B cell (primary cell): ENCODE measurements around the gene EMC6. TPM values are rescaled to one million over a fixed set of nuclear protein-coding genes. Genes with fewer than 3 reads are reported as not detected.

Experiments used
- ATAC-seq: fragments of 200-7000 bp; cut with Tn5 transposase; one replicate; pipeline ENCODE4 v1.10.0; 2021; ENCODE audit warnings: low read depth, mild to moderate bottlenecking, moderate number of reproducible peaks, moderate library complexity
- CTCF ChIA-PET: fragments of 350-600 bp; sonication (Branson Sonifier 250); formaldehyde crosslinking; loops from one replicate; lab custom pipeline; 2021; ENCODE audit warnings: antibody characterized with exemption, inconsistent platforms; lab: Charles Lee
- POLR2A ChIA-PET: fragments of 350-600 bp; sonication (Branson Sonifier 250); formaldehyde crosslinking; loops from one replicate; lab custom pipeline; 2021; ENCODE audit warnings: antibody characterized with exemption; lab: Charles Lee
- DNase-seq: peaks from one replicate; pipeline ENCODE4 v3.0.0; 2013
- H2AFZ ChIP-seq: 2 replicates; pipeline ENCODE4 v1.6.1; 2012; ENCODE audit warnings: mild to moderate bottlenecking, low read depth, low read length; ENCODE audit not compliant: insufficient read depth, poor library complexity, severe bottlenecking
- H3K27ac ChIP-seq, 2 donors: 1 replicate in 1 of 2; 2 replicates in 1 of 2; pipeline ENCODE4 v1.5.1; 2012 to 2013; ENCODE audit warnings: low read length in 2 of 2, mild to moderate bottlenecking in 2 of 2, moderate library complexity in 1 of 2
- H3K27me3 ChIP-seq, 4 experiments: fragments of 200-600 bp in 1 of 4; sonication (generic) in 1 of 4; replicated peaks in 1 of 4; 1 replicate in 2 of 4; 2 replicates in 2 of 4; pipeline versions ENCODE4 v1.6.1 to v1.7.0; 2013 to 2016; ENCODE audit warnings: low read length in 3 of 4, mild to moderate bottlenecking in 2 of 4, mixed read lengths in 1 of 4, moderate library complexity in 1 of 4; ENCODE audit not compliant: insufficient read depth in 4 of 4, control insufficient read depth in 3 of 4; ENCODE audit errors: control extremely low read depth in 1 of 4
- H3K36me3 ChIP-seq, 2 experiments: replicated peaks in 1 of 2; 1 replicate in 1 of 2; 2 replicates in 1 of 2; pipeline versions ENCODE4 v1.6.1 to v1.7.1; 2013; ENCODE audit warnings: low read length in 1 of 2; ENCODE audit not compliant: insufficient read depth in 2 of 2, control insufficient read depth in 1 of 2; ENCODE audit errors: control extremely low read depth in 1 of 2, extremely low read depth in 1 of 2
- H3K4me1 ChIP-seq, 2 donors: fragments of 200-600 bp in 1 of 2; sonication (generic) in 1 of 2; 1 replicate in 1 of 2; 2 replicates in 1 of 2; pipeline versions ENCODE4 v1.5.1 to v1.6.1; 2013 to 2017; ENCODE audit warnings: low read length in 2 of 2; ENCODE audit not compliant: control insufficient read depth in 2 of 2, insufficient read depth in 2 of 2
- H3K4me2 ChIP-seq: replicated peaks from 2 replicates; pipeline ENCODE3; 2012; ENCODE audit warnings: mild to moderate bottlenecking, low read depth, low read length; ENCODE audit not compliant: poor library complexity, severe bottlenecking
- H3K4me3 ChIP-seq, 5 experiments: fragments of 200-600 bp in 1 of 5; sonication (generic) in 1 of 5; 1 replicate in 3 of 5; 2 replicates in 2 of 5; pipeline versions ENCODE4 v1.5.1 to v1.7.0; 2011 to 2016; ENCODE audit warnings: low read length in 4 of 5, mild to moderate bottlenecking in 4 of 5, low read depth in 2 of 5, control low read depth in 1 of 5, moderate library complexity in 1 of 5; ENCODE audit not compliant: insufficient read depth in 1 of 5; ENCODE audit errors: control extremely low read depth in 1 of 5, extremely low read depth in 1 of 5
- H3K79me2 ChIP-seq: fragments of 200-600 bp; sonication (generic); one replicate; pipeline ENCODE4 v1.6.0; 2016; ENCODE audit warnings: low read length; ENCODE audit not compliant: control insufficient read depth, insufficient read depth
- H3K9ac ChIP-seq: fragments of 200-600 bp; sonication (generic); 2 replicates; pipeline ENCODE4 v1.6.1; 2017; ENCODE audit warnings: mild to moderate bottlenecking, low read length, moderate library complexity
- H3K9me3 ChIP-seq, 3 donors: one replicate each; pipeline versions ENCODE4 v1.6.1 to v1.7.1; 2013; ENCODE audit warnings: low read length in 2 of 3; ENCODE audit not compliant: control insufficient read depth in 2 of 3, insufficient read depth in 1 of 3; ENCODE audit errors: control extremely low read depth in 1 of 3
- H4K20me1 ChIP-seq: 2 replicates; pipeline ENCODE4 v1.6.0; 2012; ENCODE audit warnings: mild to moderate bottlenecking, low read length; ENCODE audit not compliant: insufficient read depth, control insufficient read depth, poor library complexity, severe bottlenecking
- H3K27ac Mint-ChIP-seq: one replicate; pipeline ENCODE4 v1.8.0; 2021; ENCODE audit warnings: mixed read lengths
- H3K27me3 Mint-ChIP-seq: one replicate; pipeline ENCODE4 v1.8.0; 2021; ENCODE audit warnings: mixed read lengths
- H3K4me1 Mint-ChIP-seq: one replicate; pipeline ENCODE4 v1.8.0; 2021; ENCODE audit warnings: mixed read lengths
- H3K4me3 Mint-ChIP-seq: one replicate; pipeline ENCODE4 v1.8.0; 2021; ENCODE audit warnings: mixed read lengths
- H3K9me3 Mint-ChIP-seq: one replicate; pipeline ENCODE4 v1.8.0; 2022; ENCODE audit warnings: mixed read lengths; ENCODE audit not compliant: insufficient read depth
- EZH2 ChIP-seq: IDR thresholded peaks from 2 replicates; pipeline ENCODE4 v1.6.1; 2012; ENCODE audit warnings: borderline replicate concordance, low read depth, mild to moderate bottlenecking, moderate library complexity, low read length; ENCODE audit not compliant: insufficient read depth, poor library complexity, severe bottlenecking
- WGBS: methylation state at CpG from one replicate; pipeline ENCODE4 v1.1.5; 2013; ENCODE audit warnings: missing lambda C conversion rate; ENCODE audit not compliant: insufficient coverage; 5-methylcytosine and 5-hydroxymethylcytosine counted together
- intact Hi-C: fragments of 100-400 bp; cut with micrococcal nuclease; formaldehyde crosslinking; loops from one replicate; pipeline ENCODE4 v1.10.0; 2022
- polyA plus RNA-seq: library from polyadenylated mRNA; depleted of rRNA; stranded (reverse); fragments of >200 nt; gene quantifications from 2 replicates; pipeline ENCODE4 v1.2.3, GENCODE V29; 2012
- total RNA-seq, 2 donors: library from RNA; stranded (reverse); fragments of 120-200 nt in 1 of 2; gene quantifications; 1 replicate in 1 of 2; 2 replicates in 1 of 2; pipeline versions ENCODE4 v1.2.3 to v1.2.4, GENCODE V29; 2013 to 2022
- TF ChIP-seq, protein P1 (sequence below): fragments of 200-600 bp; IDR thresholded peaks from one replicate; pipeline ENCODE4 v1.8.0; 2022; ENCODE audit warnings: antibody characterized with exemption, mild to moderate bottlenecking

EMC6 gene
- total and polyA plus RNA-seq, 2 donors (not counting 1 experiment from before 2014, with no cell fraction given), result 21.1 to 23.4 TPM

GRCh38 chr17:3690094-3690715 is 21.6 kb downstream of the EMC6 start:
- 91% methylated on average over 17 of the region's 22 CpGs for WGBS
- DNase-seq, result no peak
- CTCF ChIA-PET, result interaction anchor here (5.0 kb wide), 1 partner anchor 43 kb away, joined by 27 read pairs; no protein-coding TSS in a partner anchor
- TF ChIP-seq EZH2, result no peak
- TF ChIP-seq, protein P1, sequence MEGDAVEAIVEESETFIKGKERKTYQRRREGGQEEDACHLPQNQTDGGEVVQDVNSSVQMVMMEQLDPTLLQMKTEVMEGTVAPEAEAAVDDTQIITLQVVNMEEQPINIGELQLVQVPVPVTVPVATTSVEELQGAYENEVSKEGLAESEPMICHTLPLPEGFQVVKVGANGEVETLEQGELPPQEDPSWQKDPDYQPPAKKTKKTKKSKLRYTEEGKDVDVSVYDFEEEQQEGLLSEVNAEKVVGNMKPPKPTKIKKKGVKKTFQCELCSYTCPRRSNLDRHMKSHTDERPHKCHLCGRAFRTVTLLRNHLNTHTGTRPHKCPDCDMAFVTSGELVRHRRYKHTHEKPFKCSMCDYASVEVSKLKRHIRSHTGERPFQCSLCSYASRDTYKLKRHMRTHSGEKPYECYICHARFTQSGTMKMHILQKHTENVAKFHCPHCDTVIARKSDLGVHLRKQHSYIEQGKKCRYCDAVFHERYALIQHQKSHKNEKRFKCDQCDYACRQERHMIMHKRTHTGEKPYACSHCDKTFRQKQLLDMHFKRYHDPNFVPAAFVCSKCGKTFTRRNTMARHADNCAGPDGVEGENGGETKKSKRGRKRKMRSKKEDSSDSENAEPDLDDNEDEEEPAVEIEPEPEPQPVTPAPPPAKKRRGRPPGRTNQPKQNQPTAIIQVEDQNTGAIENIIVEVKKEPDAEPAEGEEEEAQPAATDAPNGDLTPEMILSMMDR, result no peak
- H2AFZ ChIP-seq, result no peak overlapping the region
- H4K20me1 ChIP-seq, result peaks cover 53% of the 10 kb centered on the region
- no peaks in the 10 kb centered on the region for H3K9me3 ChIP-seq
- H3K4me2 ChIP-seq, result peak overlapping the region; percentile 80
- H3K4me3 Mint-ChIP-seq, result peak overlapping the region; percentile 78
- intact Hi-C loops, result loop anchor here (5.0 kb wide), 2 partner anchors 222 to 277 kb away; no protein-coding TSS in a partner anchor
- no peaks in the 10 kb centered on the region for H3K27me3 ChIP-seq
- H3K4me3 ChIP-seq, result peak overlapping the region in 1 of 5 experiments; percentile 47
- POLR2A ChIA-PET, result interaction anchor here (2.0 kb wide), 1 partner anchor 21 kb away, joined by 8 read pairs; no protein-coding TSS in a partner anchor
- H3K27ac ChIP-seq, result peak overlapping the region in 1 of 2 donors; percentile 35
- peaks cover 55 to 66% of the 10 kb centered on the region in 2 donors for H3K4me1 ChIP-seq
- H3K36me3 ChIP-seq, result peaks cover 0 to 47% of the 10 kb centered on the region in 2 experiments
- H3K9ac ChIP-seq, result peak overlapping the region; percentile 53
- no peaks in the 10 kb centered on the region for H3K27me3 Mint-ChIP-seq
- no peak for ATAC-seq
- peak overlapping the region; percentile 94 for H3K27ac Mint-ChIP-seq
- no peaks in the 10 kb centered on the region for H3K9me3 Mint-ChIP-seq
- peaks cover 61% of the 10 kb centered on the region for H3K4me1 Mint-ChIP-seq
- H3K79me2 ChIP-seq, result peaks cover 69% of the 10 kb centered on the region

GRCh38 chr17:3691617-3692067 is 23.0 kb downstream of the EMC6 start:
- H3K4me1 Mint-ChIP-seq, result peaks cover 63% of the 10 kb centered on the region

More at GRCh38 chr17:3691617-3692067, 23.0 kb downstream of the EMC6 start:
- peaks cover 78% of the 10 kb centered on the region for H3K79me2 ChIP-seq
- TF ChIP-seq EZH2, result no peak
- TF ChIP-seq, protein P1, result no peak
- Mint-ChIP-seq H3K27ac (peak overlapping the region; percentile 94), H3K9me3 (no peaks in the 10 kb centered on the region), H3K27me3 (no peaks in the 10 kb centered on the region), H3K4me3 (peak overlapping the region; percentile 78)
- no peak overlapping the region for H2AFZ ChIP-seq
- no peaks in the 10 kb centered on the region for H3K27me3 ChIP-seq
- ATAC-seq (no peak), DNase-seq (no peak)
- POLR2A ChIA-PET, result interaction anchor here (0.6 to 2.0 kb wide), 6 partner anchors 19 to 79 kb away, joined by 3 to 16 read pairs (median 4); partner anchors contain the start of gene HASPIN
- H3K36me3 ChIP-seq, result peaks cover 0 to 46% of the 10 kb centered on the region in 2 experiments
- peaks cover 57% of the 10 kb centered on the region for H4K20me1 ChIP-seq
- peak overlapping the region; percentile 35 to 57 for H3K27ac ChIP-seq
- H3K9ac ChIP-seq, result peak overlapping the region; percentile 53
- no peaks in the 10 kb centered on the region for H3K9me3 ChIP-seq
- CTCF ChIA-PET, result interaction anchor here (0.6 to 5.0 kb wide), 15 partner anchors 9 to 642 kb away, joined by 3 to 38 read pairs (median 4); no protein-coding TSS in a partner anchor
- intact Hi-C loops, result loop anchor here (5.0 kb wide), 2 partner anchors 221 to 276 kb away; no protein-coding TSS in a partner anchor
- 88% methylated on average over 9 of the region's 16 CpGs for WGBS
- peak overlapping the region; percentile 80 for H3K4me2 ChIP-seq
- peaks cover 53 to 68% of the 10 kb centered on the region in 2 donors for H3K4me1 ChIP-seq
- H3K4me3 ChIP-seq, result peak overlapping the region in 3 of 5 experiments; percentile 7 to 78 (median 47)
